Right atrium auricular region (tissue), 2 donors: ENCODE results near the gene AURKB. TPM values are rescaled to one million over a fixed set of nuclear protein-coding genes. Genes with fewer than 3 reads are reported as not detected.
A peak's percentile ranks its signal among the peaks of the same experiment; 100 is the strongest.

Source experiments
- DNase-seq: peaks from one replicate; pipeline ENCODE4 v3.0.0-alpha.2; 2019; ENCODE audit warnings: low spot score
- H3K27ac ChIP-seq, 2 donors: fragments of 200-600 bp; sonication (generic); 1 replicate in 1 of 2; 2 replicates in 1 of 2; pipeline ENCODE4 v1.5.1; 2016 to 2019
- H3K27me3 ChIP-seq, 2 donors: fragments of 200-600 bp; sonication (generic); one replicate each; pipeline versions ENCODE4 v1.5.1 to v1.6.0; 2017 to 2019
- H3K36me3 ChIP-seq: fragments of 200-600 bp; sonication (generic); one replicate; pipeline ENCODE4 v1.5.1; 2016
- H3K4me1 ChIP-seq, 2 donors: fragments of 200-600 bp; sonication (generic); one replicate each; pipeline versions ENCODE4 v1.5.1 to v1.6.0; 2017 to 2019
- H3K4me3 ChIP-seq, 2 donors: fragments of 200-600 bp; sonication (generic); 1 replicate in 1 of 2; 2 replicates in 1 of 2; pipeline ENCODE4 v1.5.1; 2017 to 2019; ENCODE audit warnings: mild to moderate bottlenecking in 1 of 2, moderate library complexity in 1 of 2
- H3K9me3 ChIP-seq, 2 donors: fragments of 200-600 bp; sonication (generic); one replicate each; pipeline ENCODE4 v1.5.1; 2019
- CTCF ChIP-seq, 2 donors: fragments of 200-600 bp; sonication (generic); IDR thresholded peaks; one replicate each; pipeline ENCODE4 v1.5.1; 2019; ENCODE audit warnings: antibody characterized with exemption in 2 of 2
- total RNA-seq, 2 donors: library from RNA; depleted of rRNA; stranded (reverse); fragments of >200 nt; gene quantifications; one replicate each; pipeline ENCODE4 v1.1.0, GENCODE V29; 2016

Gene AURKB
- total RNA-seq, 2 donors from 2014 or later: 1.8 TPM; not detected in 1

- no peak for DNase-seq
- Histone ChIP-seq H3K4me1 (peaks cover 0 to 38% of the 10 kb centered on the region in 2 donors), H3K27me3 (no peaks in the 10 kb centered on the region), H3K4me3 (peak overlapping the region in 1 of 2 donors; percentile 97), H3K27ac (peak overlapping the region; percentile 99), H3K9me3 (no peaks in the 10 kb centered on the region), H3K36me3 (peaks cover 16% of the 10 kb centered on the region)
- no peak for TF ChIP-seq CTCF (IDR thresholded peaks at IDR 0.05)
Measured at GRCh38 chr17:8164815-8165131, 45.6 kb downstream of the AURKB start.

DNA sequence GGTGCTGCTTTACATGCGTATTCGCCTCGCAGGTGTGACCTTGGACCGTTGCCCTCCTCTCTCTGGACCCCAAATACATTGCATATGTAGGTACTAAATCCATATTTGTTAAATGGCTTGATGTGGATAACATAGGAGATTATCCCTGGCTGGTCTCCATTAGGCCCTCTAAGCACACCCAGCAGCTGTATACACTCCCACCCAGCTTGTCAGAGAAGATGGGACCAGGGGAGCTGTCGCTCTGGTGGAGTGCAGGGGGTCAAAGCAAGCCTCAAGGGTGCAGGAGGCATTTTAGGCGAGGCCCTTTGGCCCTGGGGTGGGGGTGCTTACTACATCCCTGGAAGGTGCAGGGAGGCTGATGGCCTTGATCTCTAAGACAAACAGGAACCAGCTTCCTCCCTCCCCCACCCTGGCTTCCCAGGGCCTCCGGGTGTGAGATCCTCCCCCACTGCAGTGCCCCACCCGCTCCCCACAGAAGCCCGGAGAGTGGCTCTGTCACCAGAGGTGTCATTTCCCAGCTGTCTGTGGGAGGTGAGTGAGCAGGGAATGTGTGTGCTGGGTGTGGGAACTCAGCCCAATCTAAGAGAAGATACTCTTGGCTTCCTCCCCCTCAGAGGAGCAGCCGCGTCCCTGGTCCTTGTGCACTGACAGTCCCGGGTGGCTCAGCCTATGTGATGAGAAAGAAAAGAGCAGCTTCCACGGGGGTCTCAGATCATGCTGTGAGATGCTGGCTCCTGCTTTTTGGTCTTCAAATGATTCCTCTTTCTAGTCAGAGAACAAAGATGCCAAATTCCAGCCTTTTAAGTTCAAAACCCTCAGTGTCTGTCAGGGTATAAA, 46.2 kb downstream of the AURKB start:
- Histone ChIP-seq H3K36me3 (peaks cover 22% of the 10 kb centered on the region), H3K4me1 (peaks cover 0 to 44% of the 10 kb centered on the region in 2 donors), H3K27me3 (no peaks in the 10 kb centered on the region), H3K4me3 (peak overlapping the region in 1 of 2 donors; percentile 97), H3K27ac (peak overlapping the region; percentile 99), H3K9me3 (no peaks in the 10 kb centered on the region)
- TF ChIP-seq CTCF (IDR thresholded peaks at IDR 0.05): no peak
- DNase-seq: peak; percentile 91

GRCh38 chr17:8162997-8163977, 47.1 kb downstream of the AURKB start:
- H3K9me3 ChIP-seq: no peaks in the 10 kb centered on the region
- peak overlapping the region; percentile 97 for H3K4me3 ChIP-seq
- peaks cover 22% of the 10 kb centered on the region for H3K36me3 ChIP-seq
- no peak for TF ChIP-seq CTCF (IDR thresholded peaks at IDR 0.05)
- H3K27ac ChIP-seq: peak overlapping the region; percentile 99
- DNase-seq: no peak
- peaks cover 0 to 53% of the 10 kb centered on the region in 2 donors for H3K4me1 ChIP-seq
- no peaks in the 10 kb centered on the region for H3K27me3 ChIP-seq

DNA sequence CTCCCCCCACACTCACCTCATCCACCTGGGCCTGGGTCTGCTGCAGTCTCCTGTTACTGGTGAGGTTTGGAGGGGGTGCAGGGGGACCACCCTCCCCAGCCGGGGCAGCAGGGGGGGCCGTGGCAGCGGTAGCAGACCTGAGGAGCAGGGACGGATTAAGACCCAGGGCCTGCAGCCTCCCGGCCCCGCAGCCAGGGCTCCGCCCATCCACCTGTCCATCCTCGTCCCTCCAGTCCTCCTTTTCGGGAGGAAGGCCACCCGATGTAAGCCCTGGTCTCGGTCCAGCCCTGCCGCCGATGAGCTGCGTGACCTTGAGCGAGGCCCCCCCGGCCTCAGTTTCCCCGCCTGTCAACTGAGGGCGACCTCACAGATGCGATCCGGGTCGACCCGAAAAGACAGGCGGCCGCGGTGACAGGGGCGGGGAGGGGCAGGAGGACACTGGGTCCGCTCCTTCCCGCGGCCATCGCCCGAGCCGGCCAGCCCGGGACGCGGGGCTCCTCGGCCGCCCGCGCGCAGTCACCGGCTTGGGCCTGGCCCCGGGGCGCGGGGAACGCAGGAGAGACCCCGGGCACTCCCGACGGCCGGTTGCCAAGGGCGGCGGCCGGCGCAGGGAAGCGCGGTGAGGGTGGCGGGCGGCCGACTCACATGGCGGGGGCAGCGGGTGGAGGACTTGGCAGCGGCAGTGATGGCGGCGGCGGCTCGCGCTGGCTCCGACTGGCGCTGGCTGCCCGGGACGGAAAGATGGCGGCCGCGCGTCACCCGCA, 48.0 kb downstream of the AURKB start, which contains the start of gene VAMP2:
Gene VAMP2, minus strand, starts transcription at position 716 of the 764 bp plus-strand sequence. Its CDS starts 69 bp downstream, at position 647.
- H3K36me3 ChIP-seq: peaks cover 22% of the 10 kb centered on the region
- peak in 1 of 2 donors; percentile 13 for TF ChIP-seq CTCF (IDR thresholded peaks at IDR 0.05)
- H3K4me1 ChIP-seq: peaks cover 0 to 54% of the 10 kb centered on the region in 2 donors
- DNase-seq: no peak
- H3K4me3 ChIP-seq: peak within 1 kb of the TSS; percentile 97
- H3K9me3 ChIP-seq: no peaks in the 10 kb centered on the region
- no peaks in the 10 kb centered on the region for H3K27me3 ChIP-seq
- peak within 1 kb of the TSS; percentile 99 for H3K27ac ChIP-seq
